Lung (tissue), 12 donors: ENCODE results near the gene MUSTN1. TPM values are rescaled to one million over a fixed set of nuclear protein-coding genes. Genes with fewer than 3 reads are reported as not detected.

Experiments
- ATAC-seq: fragments of 200-7000 bp; cut with Tn5 transposase; one replicate; pipeline ENCODE4 v1.9.1; 2020; ENCODE audit warnings: moderate number of reproducible peaks; ENCODE audit not compliant: insufficient read depth, low FRiP score
- DNase-seq, 3 donors: peaks; one replicate each; pipeline ENCODE4 v3.0.0-alpha.2; 2013 to 2017
- H3K27ac ChIP-seq, 2 donors: one replicate each; pipeline ENCODE4 v1.5.1; 2013; ENCODE audit warnings: mild to moderate bottlenecking in 2 of 2, moderate library complexity in 2 of 2, control low read depth in 1 of 2, inconsistent platforms in 1 of 2, low read depth in 1 of 2, low read length in 1 of 2
- H3K27me3 ChIP-seq, 3 donors: one replicate each; pipeline ENCODE4 v1.5.1; 2013; ENCODE audit warnings: low read length in 2 of 3; ENCODE audit not compliant: control insufficient read depth in 3 of 3, insufficient read depth in 3 of 3
- H3K36me3 ChIP-seq, 4 donors: one replicate each; pipeline ENCODE4 v1.5.1; 2013; ENCODE audit warnings: low read length in 4 of 4, mild to moderate bottlenecking in 1 of 4, moderate library complexity in 1 of 4; ENCODE audit not compliant: control insufficient read depth in 4 of 4, insufficient read depth in 4 of 4
- H3K4me1 ChIP-seq, 5 donors: one replicate each; pipeline ENCODE4 v1.5.1; 2013; ENCODE audit warnings: low read length in 5 of 5, mild to moderate bottlenecking in 2 of 5, moderate library complexity in 1 of 5; ENCODE audit not compliant: control insufficient read depth in 5 of 5, insufficient read depth in 5 of 5
- H3K4me3 ChIP-seq: one replicate; pipeline ENCODE4 v1.5.1; 2013; ENCODE audit warnings: mild to moderate bottlenecking, control low read depth, moderate library complexity
- H3K9ac ChIP-seq, 2 donors: one replicate each; pipeline ENCODE4 v1.5.1; 2013; ENCODE audit warnings: low read length in 2 of 2, control low read depth in 1 of 2; ENCODE audit not compliant: insufficient read depth in 1 of 2
- H3K9me3 ChIP-seq, 4 donors: one replicate each; pipeline ENCODE4 v1.5.1; 2013; ENCODE audit warnings: low read length in 3 of 4, mild to moderate bottlenecking in 1 of 4, moderate library complexity in 1 of 4; ENCODE audit not compliant: control insufficient read depth in 4 of 4, insufficient read depth in 3 of 4
- WGBS, 2 donors: extraction: QIAGEN DNeasy Blood & Tissue Kit; methylation state at CpG; one replicate each; pipeline ENCODE4 v1.1.7; 2013; 5-methylcytosine and 5-hydroxymethylcytosine counted together
- polyA plus RNA-seq, 2 donors: library from polyadenylated mRNA; stranded (reverse); fragments of 200-250 nt; gene quantifications; one replicate each; pipeline ENCODE4 v1.2.1, GENCODE V29; 2013
- total RNA-seq, 2 donors: library from RNA; depleted of rRNA in 1 of 2; stranded (reverse); fragments of >200 nt in 1 of 2; gene quantifications; one replicate each; pipeline ENCODE4 v1.2.1, GENCODE V29; 2014 to 2021
- TF ChIP-seq, protein P1 (sequence below): IDR thresholded peaks from 2 replicates; pipeline ENCODE4 v1.5.1; 2012; ENCODE audit warnings: mild to moderate bottlenecking; ENCODE audit errors: control extremely low read depth, extremely low read depth
- donor health status: control.
- donor health status: control.
- donor health status: Bipolar disorder and iron deficiency.
- donor health status: healthy.
- donor health status: DM: yes; HTN: yes; CAD: no.

Gene MUSTN1
- total and polyA plus RNA-seq, 4 donors: 3.3 to 39.0 (median 7.8) TPM

DNA sequence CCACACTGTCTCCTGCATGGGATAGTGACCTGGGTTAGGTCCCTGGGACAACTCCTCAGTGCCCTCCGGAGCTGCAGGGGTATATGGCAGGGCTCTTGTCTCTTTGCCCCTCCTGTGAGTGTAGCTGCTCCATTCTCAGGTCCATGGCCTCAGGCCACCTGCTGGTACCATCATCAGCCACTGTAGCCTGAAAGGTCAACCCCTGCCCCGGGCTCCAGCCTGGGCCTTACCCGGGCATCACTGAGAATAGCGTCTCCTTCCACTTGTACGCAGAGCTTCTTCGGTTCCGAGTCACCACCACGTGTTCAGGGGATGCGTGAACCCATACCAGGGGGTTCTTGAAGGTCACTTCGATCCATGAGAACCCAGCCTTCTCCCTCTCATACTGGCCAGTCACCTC is 18.2 kb downstream of the MUSTN1 start:
- H3K9ac ChIP-seq: no peak overlapping the region
- H3K4me1 ChIP-seq: no peaks in the 10 kb centered on the region
- no peaks in the 10 kb centered on the region for H3K36me3 ChIP-seq
- DNase-seq: no peak
- no peaks in the 10 kb centered on the region for H3K9me3 ChIP-seq
- no peak overlapping the region for H3K27ac ChIP-seq
- ATAC-seq: no peak
- no peak overlapping the region for H3K4me3 ChIP-seq
- no peaks in the 10 kb centered on the region for H3K27me3 ChIP-seq
- WGBS, 2 donors: 93 to 97% methylated on average over 10 of the region's 10 CpGs
- TF ChIP-seq, protein P1, sequence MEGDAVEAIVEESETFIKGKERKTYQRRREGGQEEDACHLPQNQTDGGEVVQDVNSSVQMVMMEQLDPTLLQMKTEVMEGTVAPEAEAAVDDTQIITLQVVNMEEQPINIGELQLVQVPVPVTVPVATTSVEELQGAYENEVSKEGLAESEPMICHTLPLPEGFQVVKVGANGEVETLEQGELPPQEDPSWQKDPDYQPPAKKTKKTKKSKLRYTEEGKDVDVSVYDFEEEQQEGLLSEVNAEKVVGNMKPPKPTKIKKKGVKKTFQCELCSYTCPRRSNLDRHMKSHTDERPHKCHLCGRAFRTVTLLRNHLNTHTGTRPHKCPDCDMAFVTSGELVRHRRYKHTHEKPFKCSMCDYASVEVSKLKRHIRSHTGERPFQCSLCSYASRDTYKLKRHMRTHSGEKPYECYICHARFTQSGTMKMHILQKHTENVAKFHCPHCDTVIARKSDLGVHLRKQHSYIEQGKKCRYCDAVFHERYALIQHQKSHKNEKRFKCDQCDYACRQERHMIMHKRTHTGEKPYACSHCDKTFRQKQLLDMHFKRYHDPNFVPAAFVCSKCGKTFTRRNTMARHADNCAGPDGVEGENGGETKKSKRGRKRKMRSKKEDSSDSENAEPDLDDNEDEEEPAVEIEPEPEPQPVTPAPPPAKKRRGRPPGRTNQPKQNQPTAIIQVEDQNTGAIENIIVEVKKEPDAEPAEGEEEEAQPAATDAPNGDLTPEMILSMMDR: no peak

- WGBS, 2 donors: 90 to 93% methylated on average over 6 of the region's 6 CpGs
- Histone ChIP-seq H3K9ac (no peak overlapping the region), H3K36me3 (no peaks in the 10 kb centered on the region), H3K4me1 (no peaks in the 10 kb centered on the region), H3K9me3 (no peaks in the 10 kb centered on the region), H3K27ac (no peak overlapping the region), H3K4me3 (no peak overlapping the region), H3K27me3 (no peaks in the 10 kb centered on the region)
- DNase-seq (no peak), ATAC-seq (no peak)
- TF ChIP-seq, protein P1: no peak
Observed at GRCh38 chr3:52816199-52816598, 18.6 kb downstream of the MUSTN1 start.

DNA sequence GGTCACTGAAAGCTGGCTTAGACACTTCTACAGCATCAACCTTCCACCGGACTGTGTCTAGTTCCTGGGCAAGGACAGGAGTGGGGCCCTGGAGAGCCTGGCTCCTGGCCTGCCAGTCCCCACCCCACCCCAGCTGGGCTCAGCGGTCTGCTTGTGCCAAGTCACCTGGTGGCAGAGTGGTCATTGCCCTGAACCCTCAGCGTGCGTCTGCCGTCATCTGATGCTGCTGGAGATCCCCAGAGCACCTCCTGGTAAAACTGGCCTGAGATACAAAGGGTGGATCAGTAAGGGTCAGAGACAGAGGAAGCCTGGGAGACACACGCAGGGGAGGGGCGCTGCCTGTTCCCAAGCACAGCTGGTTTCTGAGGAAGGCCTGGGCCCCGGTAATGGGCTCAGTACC is 21.0 kb downstream of the MUSTN1 start:
- Histone ChIP-seq H3K9ac (no peak overlapping the region), H3K27me3 (no peaks in the 10 kb centered on the region), H3K9me3 (no peaks in the 10 kb centered on the region), H3K36me3 (no peaks in the 10 kb centered on the region), H3K27ac (no peak overlapping the region), H3K4me3 (no peak overlapping the region), H3K4me1 (no peaks in the 10 kb centered on the region)
- TF ChIP-seq, protein P1: no peak
- 82 to 90% methylated on average over 8 of the region's 8 CpGs for WGBS, 2 donors
- DNase-seq: no peak
- no peak for ATAC-seq

- ATAC-seq (no peak), DNase-seq (no peak)
- H3K4me3 ChIP-seq: no peak overlapping the region
- no peaks in the 10 kb centered on the region for H3K4me1 ChIP-seq
- H3K9ac ChIP-seq: no peak overlapping the region
- no peaks in the 10 kb centered on the region for H3K9me3 ChIP-seq
- no peaks in the 10 kb centered on the region for H3K36me3 ChIP-seq
- TF ChIP-seq, protein P1: no peak
- no peak overlapping the region for H3K27ac ChIP-seq
- 84 to 87% methylated on average over 7 of the region's 7 CpGs for WGBS, 2 donors
- no peaks in the 10 kb centered on the region for H3K27me3 ChIP-seq
Observed at GRCh38 chr3:52811452-52812011, 23.3 kb downstream of the MUSTN1 start.
